GM21360 (cell line): ENCODE data around the gene TRABD2B.

Experiments used
- ATAC-seq: cut with Tn5 transposase; IDR thresholded peaks from one replicate; pipeline ENCODE4 v1.9.1; 2021; ENCODE audit warnings: mild to moderate bottlenecking, moderate library complexity; ENCODE audit not compliant: unreplicated experiment

Gene TRABD2B

DNA sequence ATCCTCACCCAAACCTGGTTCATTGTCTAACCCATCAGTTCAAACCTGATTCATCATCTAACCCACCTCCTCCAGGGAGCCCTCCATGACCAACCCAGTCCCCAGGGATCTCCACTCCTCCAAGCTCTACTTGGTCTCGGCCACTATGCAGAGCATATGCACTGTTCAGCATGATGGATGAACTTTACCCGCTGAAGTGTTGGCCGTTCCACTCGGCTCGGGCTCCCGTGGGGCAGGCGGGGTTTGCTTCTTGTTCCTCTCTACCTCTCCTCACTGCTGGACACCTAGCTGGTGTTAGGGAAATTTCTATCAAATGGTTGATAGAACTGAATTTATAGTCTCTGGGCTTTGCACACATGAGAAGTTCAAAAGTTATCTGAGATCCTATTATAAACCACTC lies 111.0 kb downstream of the TRABD2B start:
- no peak for ATAC-seq

DNA sequence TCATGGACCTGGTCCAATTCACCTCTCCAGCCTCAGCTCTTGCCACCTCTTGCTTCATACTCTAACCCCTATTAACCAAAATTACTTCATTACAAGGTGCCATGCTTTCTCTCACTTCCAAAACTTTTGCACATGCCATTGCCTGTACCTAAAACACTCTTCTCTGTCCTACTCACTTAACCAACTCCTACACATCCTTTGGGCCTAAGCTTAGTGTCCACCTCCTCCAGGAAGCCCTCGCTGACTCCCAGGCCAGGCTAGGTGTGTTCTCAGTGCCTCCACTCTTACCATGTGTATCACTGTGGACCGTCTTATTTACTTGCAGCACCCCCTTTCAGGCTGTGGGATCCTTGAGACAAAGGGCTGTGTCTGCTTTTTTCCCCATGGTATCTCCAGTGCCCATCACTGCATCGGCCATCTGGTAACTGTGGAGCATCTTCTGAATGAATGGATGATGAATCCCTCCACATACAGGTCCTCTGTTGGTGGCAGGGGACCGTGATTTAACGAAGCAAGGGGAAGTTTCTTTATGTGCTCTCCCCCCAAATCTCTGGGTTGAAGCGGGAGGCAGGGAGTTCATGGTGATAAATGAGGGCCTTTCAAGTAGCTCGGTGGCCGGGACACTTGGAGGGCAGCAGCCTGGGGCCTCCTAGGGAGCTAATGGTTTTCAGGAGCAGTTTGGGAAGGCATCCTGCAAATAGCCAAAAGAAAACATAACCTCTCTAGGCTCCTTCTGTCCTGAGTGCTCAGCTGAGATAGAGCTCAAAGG lies 111.9 kb downstream of the TRABD2B start:
- ATAC-seq: no peak

DNA sequence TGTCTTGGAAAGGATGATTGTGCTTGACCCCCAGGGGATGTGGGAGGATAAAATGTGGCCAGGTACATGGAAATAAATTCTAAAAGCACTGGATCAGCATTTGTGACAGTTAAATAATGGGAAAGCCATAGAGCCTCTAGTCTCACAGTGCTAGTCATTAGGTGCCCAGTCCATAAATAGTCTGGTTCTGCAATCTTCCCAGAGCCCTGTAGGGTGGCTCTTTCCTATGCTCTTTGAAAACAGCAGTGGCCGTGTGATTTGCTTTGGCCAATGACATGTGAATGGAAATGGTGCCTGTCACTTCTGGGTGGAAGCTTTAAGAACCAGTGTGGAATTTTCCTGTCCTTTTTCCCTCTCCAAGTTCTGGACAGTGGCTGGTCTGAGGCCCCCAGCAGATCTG lies 113.2 kb downstream of the TRABD2B start:
- ATAC-seq: no peak

DNA sequence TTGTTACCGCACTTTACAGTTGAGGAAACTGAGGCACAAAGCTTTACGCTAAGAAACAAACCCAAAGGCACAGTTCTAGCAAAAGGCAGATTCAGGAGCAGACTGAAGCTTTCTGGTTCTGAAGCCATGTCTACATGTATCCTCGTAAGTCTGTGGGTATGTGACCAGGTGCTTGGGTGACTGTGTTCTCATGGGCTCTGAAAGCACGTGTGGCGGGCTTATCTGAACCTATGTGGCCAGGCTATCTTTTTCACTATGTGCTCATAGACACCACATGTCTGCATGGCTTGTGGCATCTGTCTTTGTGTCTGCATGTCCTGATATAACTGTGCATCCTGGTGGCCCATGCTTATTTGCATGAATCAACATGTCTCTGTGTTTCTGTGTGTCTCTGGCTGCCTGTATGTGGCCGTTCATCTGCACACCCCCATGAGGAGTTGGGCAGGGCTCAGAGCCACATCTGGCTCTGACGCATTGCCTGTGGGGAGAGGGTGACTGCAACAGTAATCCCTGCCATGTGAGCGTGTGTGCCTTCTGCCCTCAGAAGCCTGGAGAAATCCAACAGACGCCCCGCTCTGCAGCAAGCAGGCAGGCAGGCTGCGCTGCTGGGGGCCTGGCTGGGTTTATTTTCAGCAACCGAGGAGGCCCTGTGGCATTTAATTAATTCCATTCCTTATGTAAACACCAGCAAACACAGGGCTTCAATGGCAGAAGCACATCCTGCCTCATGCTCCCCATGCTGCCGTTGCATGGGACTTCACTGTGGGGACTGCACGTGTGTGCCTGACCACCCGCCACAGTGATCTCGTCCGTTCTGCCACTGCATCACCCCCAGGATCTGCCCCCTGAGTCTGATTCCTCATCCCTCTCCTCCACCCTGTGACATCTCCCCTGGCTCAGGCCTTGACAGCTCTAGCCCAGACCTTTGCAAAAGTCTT lies 115.4 kb downstream of the TRABD2B start:
- no peak for ATAC-seq

DNA sequence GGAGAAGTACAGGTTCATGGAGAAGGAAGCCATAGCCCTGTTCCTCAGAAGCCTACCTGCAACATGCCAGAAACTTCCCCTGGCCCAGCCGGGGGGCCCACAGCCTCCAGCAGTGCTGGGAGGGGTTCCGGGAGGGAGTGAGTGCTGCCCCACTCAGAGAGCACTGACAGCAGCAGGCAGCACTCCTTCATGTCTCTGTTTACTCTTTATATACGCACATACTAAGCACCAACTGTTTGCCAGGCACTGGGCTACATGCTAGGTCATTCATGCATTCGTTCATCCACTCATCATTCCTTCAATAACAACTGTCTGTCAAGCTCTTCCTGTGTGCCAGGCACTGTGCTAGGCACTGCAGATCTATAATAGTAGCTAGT lies 120.6 kb downstream of the TRABD2B start:
- ATAC-seq: no peak

DNA sequence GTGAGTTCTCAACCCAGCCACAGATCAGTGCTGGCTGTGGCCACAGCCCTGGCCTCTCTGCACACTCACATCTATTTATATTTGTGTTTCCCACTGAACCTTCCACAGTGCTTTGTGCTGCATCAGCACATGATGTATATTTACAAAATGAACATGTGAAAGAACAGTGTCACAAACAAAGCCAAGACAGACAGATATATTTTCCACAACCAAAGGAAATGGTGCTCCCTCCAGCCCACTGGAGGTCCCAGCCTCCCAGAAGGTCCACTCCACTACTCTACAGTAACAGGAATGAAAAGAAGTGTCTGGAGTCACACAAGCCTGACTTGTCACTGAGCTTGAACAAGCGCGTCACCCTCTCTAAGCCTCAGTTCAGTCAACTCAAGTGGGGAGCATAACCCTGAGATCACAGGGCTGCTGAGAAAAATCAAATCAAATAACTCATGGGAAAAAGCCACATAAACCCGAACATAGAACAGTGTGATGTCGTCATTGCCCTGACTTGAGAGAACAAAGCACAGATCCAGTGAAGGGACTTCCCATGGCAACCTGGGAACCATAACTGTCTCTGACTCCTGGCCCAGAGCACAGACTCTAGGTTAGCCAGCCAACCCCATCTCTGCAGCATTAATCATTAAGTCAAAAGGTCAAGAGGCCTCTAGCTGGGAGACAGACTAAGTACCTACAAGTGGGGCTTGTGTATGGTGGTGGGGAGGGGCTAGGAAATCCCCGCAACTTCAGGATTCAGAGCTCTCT lies 121.2 kb downstream of the TRABD2B start:
- no peak for ATAC-seq

DNA sequence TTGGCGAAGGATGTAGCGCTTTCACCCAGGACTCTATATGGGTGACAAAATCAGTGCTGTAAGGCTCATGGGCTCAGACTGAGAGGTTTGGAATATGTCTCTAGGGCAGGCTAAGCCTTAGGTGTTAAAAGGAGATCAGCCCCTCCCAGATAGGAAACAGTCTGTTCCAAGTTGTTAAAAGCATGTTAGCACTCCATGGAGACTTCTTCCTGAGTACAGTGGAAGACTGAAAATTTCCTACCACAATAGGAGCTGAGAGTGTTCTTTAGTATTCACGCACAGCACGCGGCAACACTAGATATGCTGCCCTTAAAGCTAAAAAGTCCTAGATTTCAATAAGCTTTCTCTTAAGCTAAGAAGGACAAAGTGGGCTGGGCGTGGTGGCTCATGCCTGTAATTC lies 122.1 kb downstream of the TRABD2B start:
- no peak for ATAC-seq

DNA sequence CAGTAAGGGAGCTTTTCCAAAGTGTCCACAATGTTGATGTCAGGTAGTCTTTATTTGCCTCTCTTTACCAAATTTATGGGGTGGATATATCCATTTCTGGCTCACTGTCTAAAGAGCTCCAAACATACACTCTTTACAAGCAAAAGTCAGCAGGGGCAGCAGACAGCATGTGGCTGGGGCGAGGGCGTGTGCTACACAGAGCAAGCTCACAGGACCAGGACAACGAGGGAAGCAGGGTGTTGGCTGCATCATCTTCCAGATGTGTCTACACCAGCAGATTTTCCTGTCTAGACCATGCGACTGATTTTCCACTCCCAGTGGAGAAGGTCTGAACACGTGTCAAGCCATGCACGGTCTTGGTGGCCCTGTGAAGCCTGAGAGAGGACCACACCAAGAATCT lies 123.8 kb downstream of the TRABD2B start:
- ATAC-seq: no peak

DNA sequence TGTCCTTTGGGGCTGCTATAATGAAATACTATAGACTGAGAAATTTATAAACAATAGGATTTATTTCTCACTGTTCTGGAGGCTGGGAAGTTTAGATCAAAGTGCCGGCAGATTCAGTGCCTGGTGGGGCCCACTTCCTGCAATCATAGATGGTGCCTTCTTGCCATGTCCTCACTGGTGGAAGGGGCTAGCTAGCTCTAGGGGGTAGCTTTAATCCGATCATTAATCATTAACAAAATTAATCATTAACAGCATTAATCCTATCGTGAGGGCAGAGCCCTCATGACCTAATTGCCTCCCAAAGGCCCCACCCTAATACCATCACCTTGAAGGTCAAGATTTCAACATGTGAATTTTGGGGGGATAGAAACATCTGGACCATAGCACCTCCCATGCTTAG lies 124.3 kb downstream of the TRABD2B start:
- ATAC-seq: no peak

DNA sequence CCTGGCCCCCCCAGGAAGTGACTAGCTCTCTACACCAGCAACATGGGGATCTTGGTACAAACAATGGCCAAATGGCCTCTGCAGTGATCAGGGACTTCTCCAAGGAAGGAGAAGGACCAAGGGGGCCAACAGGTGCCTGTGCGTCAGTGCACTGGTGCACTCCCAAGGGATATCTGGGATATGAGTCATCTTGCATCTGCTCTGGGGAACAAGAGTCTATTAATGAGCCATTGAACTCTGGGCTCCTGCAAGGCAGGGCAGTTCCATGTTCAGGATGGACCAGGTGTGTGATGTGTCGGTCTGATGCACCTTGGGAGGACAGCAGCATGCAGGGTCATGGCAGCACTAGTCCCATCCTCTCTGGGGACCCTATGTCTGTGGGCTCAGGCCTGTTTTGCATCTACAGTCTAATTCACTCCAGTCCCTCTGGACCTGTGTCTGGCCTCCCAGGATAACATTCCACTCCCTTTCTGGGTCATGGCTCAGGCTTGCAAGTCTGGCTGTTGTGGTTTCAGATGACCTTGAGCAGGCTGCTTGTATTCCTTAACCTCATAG lies 125.3 kb downstream of the TRABD2B start:
- ATAC-seq: no peak

DNA sequence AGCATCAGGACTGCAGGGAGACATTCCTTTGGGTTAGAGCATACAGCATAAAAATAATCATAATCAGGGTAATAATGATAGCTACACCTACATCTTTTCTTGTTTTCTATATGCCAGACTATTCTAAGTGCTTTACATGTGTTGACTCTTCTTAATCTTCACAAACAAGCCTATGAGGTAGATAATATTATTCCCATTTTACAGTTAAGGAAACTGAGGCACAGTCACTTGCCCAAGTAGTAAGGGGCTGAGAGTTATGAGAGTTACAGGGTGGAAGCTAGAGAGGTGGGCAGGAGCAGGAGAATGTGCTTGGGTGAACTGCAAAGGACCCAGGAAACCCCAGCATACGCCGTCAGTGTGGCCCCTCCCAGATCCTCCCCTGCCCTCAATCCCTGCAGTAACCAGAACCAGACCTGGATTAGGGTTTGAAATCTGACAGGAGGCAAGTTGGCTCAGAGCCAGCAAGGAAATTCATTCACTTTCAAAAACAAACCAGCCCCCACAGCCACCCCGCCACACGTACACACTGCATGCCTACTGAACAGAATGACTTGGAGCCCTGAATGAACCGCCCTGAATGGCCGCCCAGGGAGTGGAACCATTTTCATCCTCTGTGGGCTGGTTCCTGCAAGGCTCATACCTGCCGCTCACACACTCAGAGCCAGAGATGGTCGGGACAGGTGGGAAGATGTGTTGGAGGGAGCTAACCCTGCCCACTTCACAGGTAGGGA lies 126.1 kb downstream of the TRABD2B start:
- ATAC-seq: no peak

DNA sequence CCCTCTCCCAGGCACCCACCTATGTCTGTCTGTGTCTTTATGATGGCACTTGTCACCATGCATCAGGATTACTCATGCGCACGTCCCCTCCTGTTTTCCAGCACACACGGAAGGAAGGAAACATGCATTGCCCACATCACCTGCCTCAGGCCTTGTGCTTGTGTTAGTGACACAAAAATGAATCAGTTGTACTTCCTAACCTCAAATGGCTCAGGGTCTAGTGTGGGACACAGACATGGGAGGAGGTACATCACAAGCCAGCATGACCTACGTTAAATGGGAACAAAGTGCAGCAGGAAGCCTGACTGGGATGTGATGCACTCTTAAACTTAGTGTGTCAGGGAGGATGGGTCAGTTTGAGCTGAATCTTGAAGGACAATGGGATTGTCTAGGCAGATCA lies 126.7 kb downstream of the TRABD2B start:
- ATAC-seq: no peak

DNA sequence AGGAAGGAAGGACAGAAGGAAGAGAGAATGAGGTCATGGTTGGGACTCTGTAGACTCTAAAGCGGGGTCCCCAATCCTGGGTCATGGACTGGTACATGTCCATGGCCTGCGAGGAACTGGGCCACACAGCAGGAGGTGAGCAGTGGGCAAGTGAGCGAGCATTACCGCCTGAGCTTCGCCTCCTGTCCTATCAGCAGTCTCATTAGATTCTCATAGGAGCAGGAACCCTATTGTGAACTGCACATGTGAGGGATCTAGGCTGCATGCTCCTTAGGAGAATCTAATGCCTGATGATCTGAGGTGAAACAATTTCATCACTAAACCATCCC lies 128.9 kb downstream of the TRABD2B start:
- ATAC-seq: no peak

DNA sequence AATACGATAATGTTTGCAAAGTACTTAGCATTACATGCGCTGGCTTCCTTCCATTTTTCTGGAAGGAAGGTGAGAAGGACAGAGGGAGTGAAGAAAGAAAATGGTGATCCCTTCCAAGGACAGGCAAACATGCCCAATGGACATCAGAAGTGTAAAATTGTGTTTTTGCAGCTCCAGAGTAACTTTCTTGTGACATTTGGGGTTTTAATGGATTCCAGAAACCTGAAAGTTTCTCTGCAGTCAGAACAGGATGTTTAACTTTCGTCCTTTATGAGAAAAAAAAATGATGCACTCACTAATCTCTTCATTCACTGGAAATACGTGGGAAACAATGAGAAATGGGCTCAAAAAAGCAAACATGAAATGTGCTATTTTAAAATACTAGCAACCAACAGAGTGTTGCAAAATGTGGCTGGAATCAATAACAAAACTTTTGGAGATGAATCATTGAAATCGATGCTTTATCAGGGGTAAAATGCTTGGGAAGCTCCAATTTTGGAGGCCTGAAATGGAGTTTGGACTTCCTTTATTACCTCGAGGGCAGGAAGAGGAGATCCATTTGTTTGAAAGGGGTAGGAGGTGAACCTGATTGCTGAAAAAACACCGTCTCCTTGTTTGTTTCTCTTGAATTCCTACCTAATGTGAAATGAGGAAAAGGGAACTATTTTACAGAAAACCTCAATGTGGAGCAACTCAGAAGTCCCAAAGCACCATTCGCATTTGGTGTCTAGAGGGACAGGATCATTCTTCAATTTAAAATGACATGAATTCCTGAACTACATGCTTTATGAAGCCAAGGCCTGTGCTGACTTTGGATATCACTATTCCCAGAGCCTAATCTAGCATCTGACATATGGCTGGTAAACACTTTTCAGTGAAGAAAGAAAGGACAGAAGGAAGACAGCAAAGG lies 129.5 kb downstream of the TRABD2B start:
- ATAC-seq: no peak

DNA sequence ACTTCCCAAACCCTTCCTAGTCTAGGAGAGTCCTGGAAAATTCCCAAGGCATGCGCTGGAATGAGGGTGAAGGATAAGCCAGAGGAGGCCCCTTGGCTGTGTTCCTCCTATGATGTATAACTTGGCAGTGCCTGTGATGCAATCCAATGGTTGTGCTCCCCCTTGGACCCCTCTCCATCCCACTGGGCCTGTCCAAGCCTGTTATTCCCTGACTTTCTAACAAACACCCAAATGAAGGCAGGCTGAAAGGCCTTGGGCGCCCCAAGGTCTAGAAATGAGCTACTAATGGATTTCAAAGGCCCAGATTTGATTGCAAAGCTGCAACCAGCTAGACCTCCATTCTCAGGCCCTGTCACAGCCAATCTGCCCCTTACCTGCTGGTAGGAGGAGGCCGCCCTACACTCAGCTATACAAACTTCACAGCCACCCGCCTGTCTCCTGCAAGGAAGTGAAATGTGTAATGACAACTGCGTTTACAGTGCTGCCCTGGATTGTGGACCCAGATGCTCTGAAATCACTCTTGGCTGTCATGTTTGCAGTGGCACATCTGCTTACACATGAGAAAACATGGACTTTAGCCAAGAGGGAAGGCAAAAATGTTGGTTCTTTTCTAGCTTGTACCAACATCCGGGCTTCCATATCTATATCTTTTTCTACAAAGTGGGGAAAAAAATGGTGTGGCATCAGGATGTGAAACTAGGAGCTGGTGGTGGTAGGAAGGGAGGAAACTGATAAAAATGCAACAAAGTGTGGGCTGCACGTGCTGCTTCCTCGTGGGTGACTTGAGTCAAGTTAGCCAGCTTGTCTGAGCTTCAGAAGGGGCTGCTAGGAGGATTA lies 130.4 kb downstream of the TRABD2B start:
- ATAC-seq: no peak

DNA sequence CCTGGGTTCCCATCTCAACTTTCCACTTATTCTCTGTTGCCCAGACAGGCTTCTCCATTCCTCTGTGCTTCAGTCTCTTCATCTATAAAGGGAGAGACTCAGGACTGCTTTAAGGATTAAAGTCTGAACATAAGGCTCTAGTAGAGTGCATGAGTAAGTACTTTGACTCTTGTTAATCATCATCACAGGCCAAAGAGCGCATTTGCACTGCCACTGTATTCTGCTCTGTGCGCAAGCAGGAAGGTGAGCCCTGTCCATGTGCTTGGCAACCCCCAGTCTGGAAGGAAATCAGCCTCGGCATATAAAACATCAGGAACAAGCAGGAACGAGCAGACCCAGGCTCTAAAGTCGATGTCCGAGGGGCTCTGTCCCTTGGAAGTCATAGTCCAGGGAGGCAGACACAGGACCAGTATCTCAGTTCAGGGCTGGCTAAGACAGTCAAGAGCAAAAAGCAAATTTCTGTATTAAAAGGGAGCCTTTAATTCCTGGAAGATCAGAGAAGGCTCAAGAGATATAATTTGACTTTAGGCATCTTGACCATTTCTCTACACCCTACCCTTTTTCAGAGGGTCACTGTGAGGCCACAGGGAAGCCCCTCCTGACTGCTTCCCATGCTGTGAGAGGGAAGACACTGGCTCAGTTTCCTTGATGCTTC lies 131.2 kb downstream of the TRABD2B start:
- ATAC-seq: no peak

DNA sequence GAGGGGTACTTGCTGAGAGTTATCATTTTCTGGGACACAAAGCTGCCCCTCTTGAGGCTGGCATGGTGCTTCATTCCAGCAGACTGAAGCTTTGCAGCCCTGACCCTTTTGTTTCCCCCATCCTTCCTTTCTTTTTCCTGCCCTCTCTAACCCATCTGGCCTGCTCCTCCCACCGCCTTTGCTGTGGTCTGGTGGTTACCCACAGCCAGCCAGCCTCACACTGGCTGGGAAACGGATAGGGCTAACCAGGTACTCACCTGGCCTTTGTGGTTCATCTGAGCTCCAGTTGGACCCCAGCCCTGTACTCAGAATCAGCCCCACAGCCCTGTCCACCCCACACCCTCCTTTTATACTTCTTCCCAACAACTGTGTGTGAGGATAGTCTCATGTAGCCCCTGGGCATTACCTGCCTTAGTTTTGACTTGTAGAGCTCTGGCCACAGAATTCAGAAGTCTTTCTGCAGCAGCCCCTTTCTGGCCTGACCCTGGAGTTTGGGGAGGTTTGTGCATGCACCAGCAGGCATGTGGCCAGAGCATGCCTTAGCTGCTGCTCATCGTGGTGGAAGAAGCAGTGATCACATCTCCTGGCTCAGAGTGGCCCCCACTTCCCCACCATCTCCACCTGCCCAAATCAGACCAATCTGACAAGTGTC lies 138.0 kb downstream of the TRABD2B start:
- ATAC-seq: no peak

DNA sequence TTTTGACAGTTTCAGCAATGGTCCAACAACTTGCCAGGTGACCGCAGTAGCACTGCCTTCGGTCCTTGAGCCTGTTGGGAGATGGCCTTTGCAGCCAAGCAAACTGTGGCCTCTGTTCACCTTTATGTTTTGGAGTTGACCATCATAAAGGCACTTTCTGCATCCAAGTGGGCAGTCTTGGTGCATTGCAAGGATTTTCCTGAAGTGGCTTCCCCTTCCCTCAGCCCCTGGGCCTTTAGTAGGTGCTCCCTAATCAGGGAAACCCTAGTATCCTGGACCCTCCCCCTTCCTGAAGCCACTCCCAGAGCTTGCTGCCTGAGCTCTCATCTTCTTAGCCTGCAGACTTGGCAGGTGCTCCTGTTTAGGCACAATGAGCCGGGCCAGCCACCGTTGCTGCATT lies 140.2 kb downstream of the TRABD2B start:
- no peak for ATAC-seq
